Spleen (tissue), 11 donors: Measurements from ENCODE around the gene UBA6. TPM values are rescaled to one million over a fixed set of nuclear protein-coding genes. Genes with fewer than 3 reads are reported as not detected.

Experiments used
- DNase-seq: peaks from one replicate; pipeline ENCODE4 v3.0.0-alpha.2; 2020
- H3K27ac ChIP-seq, 8 donors: fragments of 200-600 bp; sonication (generic) in 7 of 8; 1 replicate in 4 of 8; 2 replicates in 4 of 8; pipeline versions ENCODE4 v1.5.0 to v1.8.0; 2016 to 2021; ENCODE audit warnings: inconsistent platforms in 4 of 8, mild to moderate bottlenecking in 4 of 8, moderate library complexity in 1 of 8
- H3K27me3 ChIP-seq, 7 donors: fragments of 200-600 bp; sonication (generic) in 6 of 7; replicated peaks in 1 of 7; 1 replicate in 4 of 7; 2 replicates in 3 of 7; pipeline versions ENCODE4 v1.5.0 to v1.8.0; 2016 to 2021; ENCODE audit warnings: inconsistent platforms in 3 of 7, mild to moderate bottlenecking in 1 of 7
- H3K36me3 ChIP-seq, 6 donors: fragments of 200-600 bp; sonication (generic) in 5 of 6; 1 replicate in 4 of 6; 2 replicates in 2 of 6; pipeline versions ENCODE4 v1.5.0 to v1.8.0; 2016 to 2021; ENCODE audit warnings: inconsistent platforms in 2 of 6
- H3K4me1 ChIP-seq, 6 donors: fragments of 200-600 bp; sonication (generic) in 5 of 6; 1 replicate in 3 of 6; 2 replicates in 3 of 6; pipeline versions ENCODE4 v1.5.0 to v1.8.0; 2016 to 2021; ENCODE audit warnings: inconsistent platforms in 3 of 6
- H3K4me3 ChIP-seq, 8 donors: fragments of 200-600 bp; sonication (generic) in 7 of 8; 1 replicate in 4 of 8; 2 replicates in 4 of 8; pipeline versions ENCODE4 v1.5.0 to v1.8.0; 2016 to 2021; ENCODE audit warnings: inconsistent platforms in 4 of 8, mild to moderate bottlenecking in 4 of 8, moderate library complexity in 2 of 8
- H3K9me3 ChIP-seq, 8 donors: fragments of 200-600 bp; sonication (generic) in 7 of 8; 1 replicate in 4 of 8; 2 replicates in 4 of 8; pipeline versions ENCODE4 v1.5.0 to v1.8.0; 2016 to 2021; ENCODE audit warnings: inconsistent platforms in 4 of 8
- POLR2A ChIP-seq, 3 donors: fragments of 450-650 bp; IDR thresholded peaks; one replicate each; pipeline ENCODE4 v1.5.1; 2017; ENCODE audit warnings: antibody characterized with exemption in 3 of 3, mild to moderate bottlenecking in 1 of 3
- POLR2AphosphoS5 ChIP-seq, 3 donors: sonication (generic); formaldehyde crosslinking; IDR thresholded peaks; one replicate each; pipeline ENCODE4 v1.5.1; 2017; ENCODE audit warnings: antibody characterized with exemption in 3 of 3
- WGBS, 5 donors: extraction: QIAGEN DNeasy Blood & Tissue Kit in 3 of 5; methylation state at CpG; one replicate each; pipeline versions ENCODE4 v1.1.5 to v1.1.7; 2013 to 2018; 5-methylcytosine and 5-hydroxymethylcytosine counted together
- intact Hi-C: fragments of 100-400 bp; cut with DNase I; formaldehyde crosslinking; loops from one replicate; pipeline ENCODE4 v1.15.0; 2023; ENCODE audit warnings: low total_unique reads
- polyA plus RNA-seq, 3 donors: library from polyadenylated mRNA; stranded (reverse); fragments of 200-250 nt; gene quantifications; one replicate each; pipeline ENCODE4 v1.2.1, GENCODE V29; 2013
- total RNA-seq, 7 donors: library from RNA; depleted of rRNA in 3 of 7; stranded (reverse); fragments of >200 nt in 3 of 7; fragmentation: NEBNext Ultra II Directional in 4 of 7; extraction: Animal tissue kit (Norgen Biotek cat#: 25700) in 4 of 7; gene quantifications; one replicate each; pipeline versions ENCODE4 v1.1.0 to v1.2.1, GENCODE V29; 2016 to 2021
- TF ChIP-seq, protein P1 (sequence below), 11 experiments: fragments of 200-600 bp in 7 of 11; fragments of 450-650 bp in 4 of 11; sonication (generic) in 4 of 11; IDR thresholded peaks in 8 of 11; conservative IDR thresholded peaks in 3 of 11; 1 replicate in 7 of 11; 2 replicates in 4 of 11; pipeline versions ENCODE4 v1.4.0 to v1.8.0; 2016 to 2021; ENCODE audit warnings: antibody characterized with exemption in 11 of 11, inconsistent platforms in 4 of 11, mild to moderate bottlenecking in 1 of 11
- donor health status: healthy with polysubstance abuse.
- donor health status: DM: no; HTN: no; CAD: no; lungs with moderate emphysema.
- donor health status: DM: no; HTN: no; CAD: no.
- donor health status: Bipolar disorder and iron deficiency.
- donor health status: healthy.
- donor health status: DM: no; HTN: no; CAD: no.
- donor health status: DM: yes; HTN: yes; CAD: no.

The UBA6 gene
- total and polyA plus RNA-seq, 10 donors, result 5.8 to 144 (median 64.7) TPM

GRCh38 chr4:67604029-67604381 lies 97.0 kb downstream of the UBA6 start:
- WGBS, 5 donors, result 86 to 96% (median 91%) methylated on average over 2 of the region's 2 CpGs
- peaks cover 0 to 58% (median 3%) of the 10 kb centered on the region in 6 donors for H3K36me3 ChIP-seq
- DNase-seq, result no peak
- no peak for TF ChIP-seq POLR2A (IDR thresholded peaks at IDR 0.05)
- TF ChIP-seq, protein P1, sequence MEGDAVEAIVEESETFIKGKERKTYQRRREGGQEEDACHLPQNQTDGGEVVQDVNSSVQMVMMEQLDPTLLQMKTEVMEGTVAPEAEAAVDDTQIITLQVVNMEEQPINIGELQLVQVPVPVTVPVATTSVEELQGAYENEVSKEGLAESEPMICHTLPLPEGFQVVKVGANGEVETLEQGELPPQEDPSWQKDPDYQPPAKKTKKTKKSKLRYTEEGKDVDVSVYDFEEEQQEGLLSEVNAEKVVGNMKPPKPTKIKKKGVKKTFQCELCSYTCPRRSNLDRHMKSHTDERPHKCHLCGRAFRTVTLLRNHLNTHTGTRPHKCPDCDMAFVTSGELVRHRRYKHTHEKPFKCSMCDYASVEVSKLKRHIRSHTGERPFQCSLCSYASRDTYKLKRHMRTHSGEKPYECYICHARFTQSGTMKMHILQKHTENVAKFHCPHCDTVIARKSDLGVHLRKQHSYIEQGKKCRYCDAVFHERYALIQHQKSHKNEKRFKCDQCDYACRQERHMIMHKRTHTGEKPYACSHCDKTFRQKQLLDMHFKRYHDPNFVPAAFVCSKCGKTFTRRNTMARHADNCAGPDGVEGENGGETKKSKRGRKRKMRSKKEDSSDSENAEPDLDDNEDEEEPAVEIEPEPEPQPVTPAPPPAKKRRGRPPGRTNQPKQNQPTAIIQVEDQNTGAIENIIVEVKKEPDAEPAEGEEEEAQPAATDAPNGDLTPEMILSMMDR (IDR thresholded peaks at IDR 0.05 in 8 of 11, conservative IDR thresholded peaks at IDR 0.05 in 3 of 11), result no peak
- TF ChIP-seq POLR2AphosphoS5 (IDR thresholded peaks at IDR 0.05), result no peak
- intact Hi-C loops, result no loop called here
- H3K9me3 ChIP-seq, result no peaks in the 10 kb centered on the region
- no peak overlapping the region for H3K4me3 ChIP-seq
- no peaks in the 10 kb centered on the region for H3K27me3 ChIP-seq
- H3K27ac ChIP-seq, result no peak overlapping the region
- H3K4me1 ChIP-seq, result no peaks in the 10 kb centered on the region

DNA sequence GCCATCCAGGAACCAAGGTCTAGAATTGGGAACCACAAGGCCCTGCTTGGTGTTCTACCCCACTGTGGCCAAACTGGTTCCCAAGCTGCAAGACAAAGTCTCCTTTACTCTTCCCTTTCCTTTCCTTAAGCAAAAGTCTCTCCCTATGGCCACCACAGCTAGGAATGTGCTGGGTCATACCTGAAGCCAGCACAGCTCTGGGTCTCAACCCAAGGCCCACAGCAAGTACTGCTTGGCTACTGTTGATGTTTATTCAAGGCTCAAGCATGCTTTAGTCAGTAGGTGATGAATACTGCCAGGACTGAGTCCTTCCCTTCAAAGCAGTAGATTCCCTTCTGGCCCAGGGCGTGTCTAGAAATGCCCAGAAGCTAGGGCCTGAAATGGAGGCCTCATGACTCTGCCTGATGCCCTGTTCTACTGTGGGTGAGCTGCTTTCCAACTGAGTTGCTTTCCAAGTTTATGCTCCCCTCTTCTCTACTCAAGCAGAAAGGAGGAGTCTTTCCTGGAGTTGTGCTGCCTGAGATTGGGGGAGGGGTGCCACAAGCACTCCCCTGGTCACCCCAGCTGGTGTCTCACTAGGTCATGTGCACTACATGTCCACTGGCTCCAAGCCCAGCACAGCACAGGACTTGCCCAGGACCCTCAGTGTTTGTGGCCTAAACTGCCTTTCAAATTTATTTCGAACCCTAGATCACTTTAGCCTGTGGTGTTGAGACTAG lies 97.5 kb downstream of the UBA6 start:
- Histone ChIP-seq H3K36me3 (peaks cover 0 to 58% (median 3%) of the 10 kb centered on the region in 6 donors), H3K9me3 (no peaks in the 10 kb centered on the region), H3K27ac (no peak overlapping the region), H3K4me3 (no peak overlapping the region), H3K4me1 (no peaks in the 10 kb centered on the region), H3K27me3 (no peaks in the 10 kb centered on the region)
- TF ChIP-seq, protein P1 (IDR thresholded peaks at IDR 0.05 in 8 of 11, conservative IDR thresholded peaks at IDR 0.05 in 3 of 11), result no peak
- TF ChIP-seq POLR2AphosphoS5 (IDR thresholded peaks at IDR 0.05) (no peak), POLR2A (IDR thresholded peaks at IDR 0.05) (no peak)
- 86 to 98% (median 96%) methylated on average over 2 of the region's 2 CpGs for WGBS, 5 donors
- DNase-seq, result no peak
- intact Hi-C loops, result no loop called here

DNA sequence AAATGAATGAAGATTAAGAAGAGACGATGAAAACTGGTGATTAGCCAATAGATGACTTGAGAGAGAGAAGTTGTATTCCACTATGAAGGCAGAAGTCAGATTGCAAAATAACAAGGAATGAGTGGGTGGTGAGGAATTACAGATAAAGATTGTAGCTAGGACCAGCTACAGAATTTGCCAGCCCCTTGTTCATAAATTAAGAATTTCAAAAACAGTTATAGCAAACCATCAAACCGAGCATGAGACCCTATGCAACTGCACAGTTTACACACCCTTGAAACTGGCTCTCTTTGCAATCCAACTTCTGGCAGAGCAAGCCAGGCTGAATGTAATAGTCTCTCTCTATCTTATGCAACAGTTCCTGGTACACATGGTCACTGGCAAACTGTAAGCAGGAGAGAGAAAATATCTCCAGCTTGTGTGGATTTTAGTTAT lies 107.2 kb downstream of the UBA6 start:
- Histone ChIP-seq H3K4me1 (no peaks in the 10 kb centered on the region), H3K9me3 (no peaks in the 10 kb centered on the region), H3K27ac (no peak overlapping the region), H3K27me3 (no peaks in the 10 kb centered on the region), H3K36me3 (peaks cover 0 to 48% (median 0%) of the 10 kb centered on the region in 6 donors), H3K4me3 (no peak overlapping the region)
- WGBS, 5 donors, result 46 to 75% (median 66%) methylated on average over 2 of the region's 2 CpGs
- TF ChIP-seq POLR2A (IDR thresholded peaks at IDR 0.05) (no peak), POLR2AphosphoS5 (IDR thresholded peaks at IDR 0.05) (no peak)
- TF ChIP-seq, protein P1 (IDR thresholded peaks at IDR 0.05 in 8 of 11, conservative IDR thresholded peaks at IDR 0.05 in 3 of 11), result no peak
- intact Hi-C loops, result no loop called here
- DNase-seq, result no peak

GRCh38 chr4:67587156-67587555 lies 113.8 kb downstream of the UBA6 start:
- no peaks in the 10 kb centered on the region for H3K9me3 ChIP-seq
- no peak for DNase-seq
- H3K27ac ChIP-seq, result no peak overlapping the region
- peaks cover 0 to 6% (median 0%) of the 10 kb centered on the region in 6 donors for H3K4me1 ChIP-seq
- intact Hi-C loops, result no loop called here
- TF ChIP-seq POLR2A (IDR thresholded peaks at IDR 0.05) (no peak), POLR2AphosphoS5 (IDR thresholded peaks at IDR 0.05) (no peak)
- TF ChIP-seq, protein P1 (IDR thresholded peaks at IDR 0.05 in 8 of 11, conservative IDR thresholded peaks at IDR 0.05 in 3 of 11), result no peak
- no peak overlapping the region for H3K4me3 ChIP-seq
- 93 to 97% (median 93%) methylated on average over 3 of the region's 3 CpGs for WGBS, 5 donors
- H3K36me3 ChIP-seq, result peaks cover 0 to 46% (median 0%) of the 10 kb centered on the region in 6 donors
- H3K27me3 ChIP-seq, result no peaks in the 10 kb centered on the region
